ENCODE data around the gene DEDD2. TPM values are rescaled to one million over a fixed set of nuclear protein-coding genes. Genes with fewer than 3 reads are reported as not detected.

DEDD2 gene
- total and polyA plus RNA-seq, 2 donors (not counting 3 experiments of a cell fraction or from before 2014, with no cell fraction given): 19.5 to 34.8 TPM

GRCh38 chr19:42152910-42153671, 64.4 kb downstream of the DEDD2 start:
- intact Hi-C loops (cut with micrococcal nuclease): no loop called here
- dilution Hi-C loops (cut with MboI; ENCODE audit: extremely low pct_ligation_motif_present, low sequenced_read_pairs): no loop called here
- DNase-seq (ENCODE audit: low read depth, low spot score): no peak
- CTCF ChIA-PET: no interaction called here
- no peak overlapping the region for H3K9ac ChIP-seq (replicated peaks; ENCODE audit: extremely low read depth, insufficient read depth, low read length)
- H3K79me2 ChIP-seq (ENCODE audit: control insufficient read depth, insufficient read depth, low read length): no peaks in the 10 kb centered on the region
- no peak for FAIRE-seq
- POLR2A ChIA-PET: no interaction called here
- no peak overlapping the region for H3K4me2 ChIP-seq (ENCODE audit: insufficient read depth, low read length)
- TF ChIP-seq JUN (IDR thresholded peaks at IDR 0.05; ENCODE audit: borderline replicate concordance, insufficient read depth, insufficient read length, low read depth) (no peak), POLR2AphosphoS5 (IDR thresholded peaks at IDR 0.05; ENCODE audit: insufficient read depth, low read depth, low read length) (no peak), POLR2A (IDR thresholded peaks at IDR 0.05; ENCODE audit: low read depth, low read length) (no peak)
- no peaks in the 10 kb centered on the region for H3K9me3 ChIP-seq (replicated peaks; ENCODE audit: control insufficient read depth, insufficient read depth, low read length)
- H2AFZ ChIP-seq (ENCODE audit: low read depth, low read length): no peak overlapping the region
- no peaks in the 10 kb centered on the region for H3K4me1 ChIP-seq (ENCODE audit: control insufficient read depth, extremely low read depth, insufficient read depth, low read length)
- H3K9me1 ChIP-seq (replicated peaks; ENCODE audit: control insufficient read depth, extremely low read depth, insufficient read depth, low read length): no peaks in the 10 kb centered on the region
- BruUV-seq (replicated peaks): no TSS peak
- no peaks in the 10 kb centered on the region for H4K20me1 ChIP-seq (replicated peaks; ENCODE audit: control insufficient read depth, extremely low read depth, insufficient read depth, low read length)
- no peaks in the 10 kb centered on the region for H3K36me3 ChIP-seq (ENCODE audit: control insufficient read depth in 2 of 2, extremely low read depth in 1 of 2, insufficient read depth in 2 of 2, low read length in 2 of 2)
- H3K27ac ChIP-seq (ENCODE audit: insufficient read depth, low read depth, low read length): no peak overlapping the region
- peaks cover 26 to 34% of the 10 kb centered on the region in 2 experiments for H3K27me3 ChIP-seq (ENCODE audit: control insufficient read depth in 2 of 2, insufficient read depth in 2 of 2, low read length in 2 of 2)
- H3K4me3 ChIP-seq (replicated peaks in 1 of 3; ENCODE audit: insufficient read depth in 1 of 3, low read depth in 1 of 3, low read length in 3 of 3): no peak overlapping the region

GRCh38 chr19:42151782-42152684, 65.4 kb downstream of the DEDD2 start:
- no peak for TF ChIP-seq MYC (IDR thresholded peaks at IDR 0.05; ENCODE audit: low read depth, low read length)
- TF ChIP-seq JUN (IDR thresholded peaks at IDR 0.05; ENCODE audit: borderline replicate concordance, insufficient read depth, insufficient read length, low read depth): no peak
- TF ChIP-seq POLR2AphosphoS5 (IDR thresholded peaks at IDR 0.05; ENCODE audit: insufficient read depth, low read depth, low read length): no peak
- TF ChIP-seq CTCF (IDR thresholded peaks at IDR 0.05; ENCODE audit: extremely low read depth in 1 of 2, insufficient read depth in 1 of 2, low read depth in 1 of 2, low read length in 2 of 2): no peak
- no peak for TF ChIP-seq POLR2A (IDR thresholded peaks at IDR 0.05; ENCODE audit: low read depth, low read length)
- no peak for TF ChIP-seq GATA2 (IDR thresholded peaks at IDR 0.05; ENCODE audit: insufficient read depth, insufficient read length, low read depth, low read length)
- TF ChIP-seq MAX (IDR thresholded peaks at IDR 0.05; ENCODE audit: insufficient read depth, insufficient read length): no peak
- TF ChIP-seq EZH2 (IDR thresholded peaks at IDR 0.05; ENCODE audit: borderline replicate concordance, low read depth, low read length, severe bottlenecking): no peak
- TF ChIP-seq FOS (IDR thresholded peaks at IDR 0.05; ENCODE audit: borderline replicate concordance, insufficient read depth, low read length): no peak
- H3K4me2 ChIP-seq (ENCODE audit: insufficient read depth, low read length): no peak overlapping the region
- no peak overlapping the region for H3K4me3 ChIP-seq (replicated peaks in 1 of 3; ENCODE audit: insufficient read depth in 1 of 3, low read depth in 1 of 3, low read length in 3 of 3)
- POLR2A ChIA-PET: no interaction called here
- no peak overlapping the region for H2AFZ ChIP-seq (ENCODE audit: low read depth, low read length)
- no peaks in the 10 kb centered on the region for H3K4me1 ChIP-seq (ENCODE audit: control insufficient read depth, extremely low read depth, insufficient read depth, low read length)
- H3K27ac ChIP-seq (ENCODE audit: insufficient read depth, low read depth, low read length): no peak overlapping the region
- no TSS peak for BruUV-seq (replicated peaks)
- H3K36me3 ChIP-seq (ENCODE audit: control insufficient read depth in 2 of 2, extremely low read depth in 1 of 2, insufficient read depth in 2 of 2, low read length in 2 of 2): no peaks in the 10 kb centered on the region
- H4K20me1 ChIP-seq (replicated peaks; ENCODE audit: control insufficient read depth, extremely low read depth, insufficient read depth, low read length): no peaks in the 10 kb centered on the region
- H3K27me3 ChIP-seq (ENCODE audit: control insufficient read depth in 2 of 2, insufficient read depth in 2 of 2, low read length in 2 of 2): peaks cover 26 to 33% of the 10 kb centered on the region in 2 experiments
- FAIRE-seq (no peak), DNase-seq (ENCODE audit: low read depth, low spot score) (no peak)
- H3K79me2 ChIP-seq (ENCODE audit: control insufficient read depth, insufficient read depth, low read length): no peaks in the 10 kb centered on the region
- dilution Hi-C loops (cut with MboI; ENCODE audit: extremely low pct_ligation_motif_present, low sequenced_read_pairs) (no loop called here), intact Hi-C loops (cut with micrococcal nuclease) (no loop called here)
- no peaks in the 10 kb centered on the region for H3K9me3 ChIP-seq (replicated peaks; ENCODE audit: control insufficient read depth, insufficient read depth, low read length)
- no peaks in the 10 kb centered on the region for H3K9me1 ChIP-seq (replicated peaks; ENCODE audit: control insufficient read depth, extremely low read depth, insufficient read depth, low read length)
- CTCF ChIA-PET: no interaction called here
- no peak overlapping the region for H3K9ac ChIP-seq (replicated peaks; ENCODE audit: extremely low read depth, insufficient read depth, low read length)

All from endothelial cell of umbilical vein (primary cell).